Kidney (tissue), 14 donors: ENCODE measurements around the gene IQGAP3. TPM values are rescaled to one million over a fixed set of nuclear protein-coding genes. Genes with fewer than 3 reads are reported as not detected.

Experiments
- DNase-seq, 5 donors: peaks; one replicate each; pipeline ENCODE4 v3.0.0-alpha.2; 2013 to 2020
- FAIRE-seq: peaks from 2 replicates; lab custom pipeline; 2012; peaks lifted over from hg19 to GRCh38; lab: Jason Lieb, UNC
- H3K27ac ChIP-seq, 2 donors: one replicate each; pipeline ENCODE4 v1.7.0; 2013; ENCODE audit warnings: low read depth in 2 of 2, low read length in 2 of 2, inconsistent platforms in 1 of 2
- H3K27me3 ChIP-seq: one replicate; pipeline ENCODE4 v1.7.1; 2013; ENCODE audit warnings: low read length, inconsistent platforms; ENCODE audit not compliant: control insufficient read depth, insufficient read depth
- H3K36me3 ChIP-seq, 3 donors: one replicate each; pipeline versions ENCODE4 v1.7.0 to v1.7.1; 2013; ENCODE audit warnings: low read length in 3 of 3, control low read depth in 1 of 3, inconsistent platforms in 1 of 3; ENCODE audit not compliant: insufficient read depth in 3 of 3, control insufficient read depth in 2 of 3
- H3K4me1 ChIP-seq, 3 donors: one replicate each; pipeline versions ENCODE4 v1.7.0 to v1.7.1; 2013; ENCODE audit warnings: low read length in 3 of 3, inconsistent platforms in 1 of 3, low read depth in 1 of 3; ENCODE audit not compliant: control insufficient read depth in 2 of 3, insufficient read depth in 2 of 3
- H3K4me3 ChIP-seq, 3 donors: one replicate each; pipeline versions ENCODE4 v1.7.0 to v1.8.1; 2013; ENCODE audit warnings: low read length in 3 of 3, control low read depth in 1 of 3, inconsistent platforms in 1 of 3
- H3K9ac ChIP-seq, 3 donors: one replicate each; pipeline versions ENCODE4 v1.7.0 to v1.7.1; 2013; ENCODE audit warnings: low read length in 3 of 3, control low read depth in 1 of 3, inconsistent platforms in 1 of 3
- H3K9me3 ChIP-seq, 3 donors: one replicate each; pipeline versions ENCODE4 v1.7.0 to v1.7.1; 2013; ENCODE audit warnings: low read length in 3 of 3, control low read depth in 1 of 3, inconsistent platforms in 1 of 3; ENCODE audit not compliant: control insufficient read depth in 2 of 3, insufficient read depth in 1 of 3
- CTCF ChIP-seq: IDR thresholded peaks from 3 replicates; pipeline ENCODE4 v1.5.1; 2012; ENCODE audit warnings: mild to moderate bottlenecking, moderate library complexity, borderline replicate concordance; ENCODE audit not compliant: insufficient read depth; ENCODE audit errors: extremely low read depth
- intact Hi-C: fragments of 100-400 bp; cut with DNase I; formaldehyde crosslinking; loops from one replicate; pipeline ENCODE4 v1.11.1; 2022
- polyA plus RNA-seq: library from polyadenylated mRNA; stranded (reverse); fragments of 350-450 nt; fragmentation: Illumina TruSeq; extraction: RNeasy Lipid Tissue Mini Kit (QIAGEN cat#74804); gene quantifications from one replicate; pipeline ENCODE4 v1.2.3, GENCODE V29; 2014; ENCODE audit warnings: low read depth, low replicate concordance; ENCODE audit not compliant: insufficient read depth
- total RNA-seq: library from RNA; stranded (reverse); fragmentation: NEBNext Ultra II Directional; extraction: Animal tissue kit (Norgen Biotek cat#: 25700); gene quantifications from one replicate; pipeline ENCODE4 v1.2.1, GENCODE V29; 2021
- donor health status: control.
- donor health status: control.
- donor health status: control.
- donor health status: control.
- donor health status: control.
- donor health status: DM: yes; HTN: yes; CAD: no.
- donor health status: Normal renal cell carcinoma (clear cell type).

The IQGAP3 gene
- total and polyA plus RNA-seq, 2 donors from 2014 or later = 0.13 to 1.7 TPM

- peaks cover 0 to 21% (median under 1%) of the 10 kb centered on the region in 3 donors for H3K4me1 ChIP-seq
- H3K9ac ChIP-seq = no peak overlapping the region
- DNase-seq (no peak), FAIRE-seq (no peak)
- no peaks in the 10 kb centered on the region for H3K9me3 ChIP-seq
- no peak overlapping the region for H3K27ac ChIP-seq
- intact Hi-C loops = no loop called here
- H3K27me3 ChIP-seq = no peaks in the 10 kb centered on the region
- no peak overlapping the region for H3K4me3 ChIP-seq
- peaks cover 5 to 45% (median 36%) of the 10 kb centered on the region in 3 donors for H3K36me3 ChIP-seq
- TF ChIP-seq CTCF = no peak
These were observed 89.0 kb downstream of the IQGAP3 start for GRCh38 chr1:156483397-156483796.

GRCh38 chr1:156482276-156482675, 90.1 kb downstream of the IQGAP3 start:
- peaks cover 13 to 56% (median 39%) of the 10 kb centered on the region in 3 donors for H3K36me3 ChIP-seq
- no peak for FAIRE-seq
- intact Hi-C loops = no loop called here
- peaks cover 0 to 14% (median 0%) of the 10 kb centered on the region in 3 donors for H3K4me1 ChIP-seq
- H3K27me3 ChIP-seq = no peaks in the 10 kb centered on the region
- no peaks in the 10 kb centered on the region for H3K9me3 ChIP-seq
- no peak for TF ChIP-seq CTCF
- no peak overlapping the region for H3K4me3 ChIP-seq
- H3K27ac ChIP-seq = no peak overlapping the region
- no peak for DNase-seq
- H3K9ac ChIP-seq = no peak overlapping the region

GRCh38 chr1:156481527-156481926, 90.8 kb downstream of the IQGAP3 start:
- H3K4me3 ChIP-seq = no peak overlapping the region
- no peaks in the 10 kb centered on the region for H3K9me3 ChIP-seq
- DNase-seq = no peak
- intact Hi-C loops = no loop called here
- peaks cover 14 to 63% (median 42%) of the 10 kb centered on the region in 3 donors for H3K36me3 ChIP-seq
- no peak overlapping the region for H3K9ac ChIP-seq
- peaks cover 0 to 14% (median 0%) of the 10 kb centered on the region in 3 donors for H3K4me1 ChIP-seq
- no peaks in the 10 kb centered on the region for H3K27me3 ChIP-seq
- FAIRE-seq = no peak
- no peak overlapping the region for H3K27ac ChIP-seq
- TF ChIP-seq CTCF = no peak
